Measurements from ENCODE around the gene PFN1. TPM values are rescaled to one million over a fixed set of nuclear protein-coding genes. Genes with fewer than 3 reads are reported as not detected.

PFN1 gene
- total RNA-seq, 4 donors from 2014 or later = 170 to 396 (median 304) TPM

DNA sequence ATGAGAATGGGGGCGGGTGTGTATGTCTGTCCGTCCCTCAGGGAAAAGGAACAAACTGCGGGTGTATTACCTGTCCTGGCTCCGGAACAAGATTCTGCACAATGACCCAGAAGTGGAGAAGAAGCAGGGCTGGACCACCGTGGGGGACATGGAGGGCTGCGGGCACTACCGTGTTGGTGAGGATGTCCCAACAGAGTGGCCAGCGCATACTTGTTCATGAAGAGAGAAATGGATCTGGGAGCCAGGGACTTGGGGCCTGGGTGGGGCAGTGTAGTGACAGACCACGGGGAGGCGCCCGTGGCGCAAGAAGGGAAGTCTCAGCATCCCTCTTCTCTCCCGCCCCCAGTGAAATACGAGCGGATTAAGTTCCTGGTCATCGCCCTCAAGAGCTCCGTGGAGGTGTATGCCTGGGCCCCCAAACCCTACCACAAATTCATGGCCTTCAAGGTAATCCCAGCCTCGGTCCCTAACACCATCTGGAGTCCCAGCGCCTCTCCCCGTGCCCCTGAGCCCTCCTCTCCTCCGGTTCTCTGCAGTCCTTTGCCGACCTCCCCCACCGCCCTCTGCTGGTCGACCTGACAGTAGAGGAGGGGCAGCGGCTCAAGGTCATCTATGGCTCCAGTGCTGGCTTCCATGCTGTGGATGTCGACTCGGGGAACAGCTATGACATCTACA, 52.5 kb downstream of the PFN1 start:
- Histone ChIP-seq H3K4me1 (no peaks in the 10 kb centered on the region), H3K4me3 (no peak overlapping the region), H3K27me3 (peaks cover 0 to 4% of the 10 kb centered on the region in 2 donors), H3K9me3 (no peaks in the 10 kb centered on the region), H3K36me3 (no peaks in the 10 kb centered on the region), H3K27ac (no peak overlapping the region)
- no peak for TF ChIP-seq POLR2A (IDR thresholded peaks at IDR 0.05)
- TF ChIP-seq, protein P1, sequence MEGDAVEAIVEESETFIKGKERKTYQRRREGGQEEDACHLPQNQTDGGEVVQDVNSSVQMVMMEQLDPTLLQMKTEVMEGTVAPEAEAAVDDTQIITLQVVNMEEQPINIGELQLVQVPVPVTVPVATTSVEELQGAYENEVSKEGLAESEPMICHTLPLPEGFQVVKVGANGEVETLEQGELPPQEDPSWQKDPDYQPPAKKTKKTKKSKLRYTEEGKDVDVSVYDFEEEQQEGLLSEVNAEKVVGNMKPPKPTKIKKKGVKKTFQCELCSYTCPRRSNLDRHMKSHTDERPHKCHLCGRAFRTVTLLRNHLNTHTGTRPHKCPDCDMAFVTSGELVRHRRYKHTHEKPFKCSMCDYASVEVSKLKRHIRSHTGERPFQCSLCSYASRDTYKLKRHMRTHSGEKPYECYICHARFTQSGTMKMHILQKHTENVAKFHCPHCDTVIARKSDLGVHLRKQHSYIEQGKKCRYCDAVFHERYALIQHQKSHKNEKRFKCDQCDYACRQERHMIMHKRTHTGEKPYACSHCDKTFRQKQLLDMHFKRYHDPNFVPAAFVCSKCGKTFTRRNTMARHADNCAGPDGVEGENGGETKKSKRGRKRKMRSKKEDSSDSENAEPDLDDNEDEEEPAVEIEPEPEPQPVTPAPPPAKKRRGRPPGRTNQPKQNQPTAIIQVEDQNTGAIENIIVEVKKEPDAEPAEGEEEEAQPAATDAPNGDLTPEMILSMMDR (IDR thresholded peaks at IDR 0.05) = no peak
- no peak for DNase-seq
- intact Hi-C loops (cut with DNase I; ENCODE audit: low total_unique reads) = loop anchor here (5.0 kb wide), 1 partner anchor 108 kb away; the partner anchor contains the start of genes GLTPD2 and VMO1

Small RNA genes lying within 50 kb of the gene (microRNA-seq; reads per million reads assigned to microRNA genes)
- gene MIR6864 (ENCODE audit: borderline microRNAs expressed, borderline replicate concordance) (not detected), gene MIR6865 (ENCODE audit: borderline microRNAs expressed, borderline replicate concordance) (not detected)

Small RNA genes lying within 50 kb of the gene (small RNA-seq; reads per million reads assigned to genes)
- gene MIR6864 (not detected), gene MIR6865 (not detected)

Other genes starting within 250 kb of the PFN1 start
- gene PELP1, start 244.4 kb downstream of the PFN1 start, total RNA-seq = 10 to 100 TPM in 3 of 4 donors, 1 to 10 TPM in 1; 7.4 to 56.8 (median 35.8) TPM
- gene ARRB2, start 237.9 kb downstream of the PFN1 start, total RNA-seq = 10 to 100 TPM; 11.6 to 48.5 (median 40.8) TPM
- 100 to 1,000 TPM in 1 of 4 donors, 10 to 100 TPM in 2, 1 to 10 TPM in 1; 2.9 to 209 (median 14.0) TPM for gene MED11, start 217.1 kb downstream of the PFN1 start, total RNA-seq
- gene ZMYND15, start 208.7 kb downstream of the PFN1 start, total RNA-seq = under 1 TPM in 2 of 4 donors, not detected in 2; 0.58 to 0.69 TPM
- 1 to 10 TPM; 1.0 to 9.1 (median 7.1) TPM for gene CXCL16, start 208.6 kb downstream of the PFN1 start, total RNA-seq
- not detected for gene TM4SF5, start 176.6 kb downstream of the PFN1 start, total RNA-seq
- 1 to 10 TPM in 2 of 4 donors, not detected in 2; 1.3 to 2.2 TPM for gene VMO1, start 162.2 kb downstream of the PFN1 start, total RNA-seq
- not detected for gene GLTPD2, start 159.6 kb downstream of the PFN1 start, total RNA-seq
- gene PSMB6, start 152.4 kb downstream of the PFN1 start, total RNA-seq = 10 to 100 TPM; 64.9 to 99.7 (median 87.3) TPM
- gene PLD2, start 141.4 kb downstream of the PFN1 start, total RNA-seq = 10 to 100 TPM in 3 of 4 donors, 1 to 10 TPM in 1; 10.0 to 54.3 (median 25.1) TPM
- gene MINK1, start 115.2 kb downstream of the PFN1 start, total RNA-seq = 10 to 100 TPM; 17.9 to 99.2 (median 27.9) TPM
- 1 to 10 TPM in 3 of 4 donors, not detected in 1; 2.9 to 6.6 (median 3.5) TPM for gene C17orf107, start 49.0 kb downstream of the PFN1 start, total RNA-seq
- gene CHRNE, start 45.4 kb downstream of the PFN1 start, total RNA-seq = under 1 TPM in 2 of 4 donors, not detected in 2; 0.79 to 0.83 TPM
- not detected for gene GP1BA, start 16.3 kb downstream of the PFN1 start, total RNA-seq
- 10 to 100 TPM in 3 of 4 donors, 1 to 10 TPM in 1; 9.5 to 58.2 (median 42.9) TPM for gene SLC25A11, start 8.5 kb downstream of the PFN1 start, total RNA-seq
- 100 to 1,000 TPM in 1 of 4 donors, 10 to 100 TPM in 3; 14.8 to 100 (median 53.1) TPM for gene RNF167, start 8.3 kb downstream of the PFN1 start, total RNA-seq
- gene ENO3, start 2.6 kb upstream of the PFN1 start, total RNA-seq = 1 to 10 TPM in 3 of 4 donors, not detected in 1; 2.8 to 3.7 (median 3.6) TPM
- 10 to 100 TPM; 18.4 to 58.3 (median 34.0) TPM for gene SPAG7, start 19.3 kb upstream of the PFN1 start, total RNA-seq
- gene CAMTA2, start 39.1 kb upstream of the PFN1 start, total RNA-seq = 10 to 100 TPM in 3 of 4 donors, 1 to 10 TPM in 1; 7.3 to 80.8 (median 12.7) TPM
- 1 to 10 TPM in 1 of 4 donors, not detected in 3; 3.4 TPM for gene INCA1, start 49.0 kb upstream of the PFN1 start, total RNA-seq
- gene KIF1C, start 49.4 kb upstream of the PFN1 start, total RNA-seq = 100 to 1,000 TPM in 1 of 4 donors, 10 to 100 TPM in 3; 22.9 to 140 (median 30.5) TPM
- under 1 TPM in 1 of 4 donors, not detected in 3; 0.55 TPM for gene SLC52A1, start 86.9 kb upstream of the PFN1 start, total RNA-seq
- 1 to 10 TPM; 1.5 to 8.6 (median 5.3) TPM for gene ZFP3, start 129.9 kb upstream of the PFN1 start, total RNA-seq
- 10 to 100 TPM in 1 of 4 donors, 1 to 10 TPM in 2, under 1 TPM in 1; 0.51 to 12.7 (median 6.1) TPM for gene ZNF232, start 163.3 kb upstream of the PFN1 start, total RNA-seq
- gene USP6, start 167.5 kb upstream of the PFN1 start, total RNA-seq = 1 to 10 TPM in 1 of 4 donors, under 1 TPM in 2, not detected in 1; 0.21 to 2.6 (median 0.97) TPM
- gene ZNF594, start 243.3 kb upstream of the PFN1 start, total RNA-seq = 10 to 100 TPM in 3 of 4 donors, 1 to 10 TPM in 1; 7.9 to 43.3 (median 14.3) TPM